Measurements from ENCODE around the gene TAF1.
"Not testable (repeated sequence)": the region's sequence is repeated elsewhere in the genome, so short reads cannot be mapped to it uniquely, and the experiment has no call there.

Gene TAF1

DNA sequence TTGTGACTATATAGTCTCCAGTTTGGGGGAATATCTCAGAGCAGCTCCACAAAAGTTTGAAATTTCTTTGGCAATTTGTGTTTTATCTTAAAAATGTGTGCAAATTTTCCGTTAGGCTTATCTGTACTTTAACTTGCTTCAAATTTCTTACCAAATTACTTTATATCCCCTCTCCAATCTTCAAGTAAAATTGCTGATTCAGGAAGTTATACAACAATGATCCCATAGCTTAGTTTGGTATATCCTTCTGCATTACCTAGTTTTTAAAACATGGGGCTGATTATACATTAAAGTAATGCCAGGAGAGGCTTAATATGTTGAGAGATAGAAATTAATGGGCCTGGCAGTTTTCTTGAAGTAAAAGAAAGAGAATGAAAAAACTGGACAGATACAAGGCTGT lies 66.6 kb downstream of the TAF1 start:
- DNase-seq (ENCODE audit: low read depth) = no peak

- DNase-seq (ENCODE audit: low read depth) = no peak
Observed at GRCh38 chrX:71438750-71439149, 72.6 kb downstream of the TAF1 start.

DNA sequence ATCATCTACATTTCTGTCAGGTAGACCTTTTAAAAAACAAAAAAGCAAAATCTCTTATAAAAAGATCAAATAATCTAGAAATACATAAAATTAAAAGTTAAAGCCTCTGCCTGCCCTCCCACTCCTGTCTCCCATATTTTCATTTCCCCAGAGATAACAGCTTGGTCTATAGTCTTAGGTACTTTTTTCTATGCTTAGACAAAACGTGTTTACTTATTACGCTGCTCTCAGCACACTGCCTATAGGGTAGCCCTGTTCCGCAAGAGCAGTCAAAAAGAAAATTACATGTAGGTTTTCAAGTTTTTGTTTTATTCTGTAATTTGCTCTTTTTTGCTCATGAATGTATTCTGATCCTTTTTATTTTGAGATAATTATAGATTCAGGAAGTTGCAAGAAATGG lies 73.3 kb downstream of the TAF1 start:
- no peak for DNase-seq (ENCODE audit: low read depth)

- no peak for DNase-seq (ENCODE audit: low read depth)
Observed at GRCh38 chrX:71439896-71440295, 73.7 kb downstream of the TAF1 start.

DNA sequence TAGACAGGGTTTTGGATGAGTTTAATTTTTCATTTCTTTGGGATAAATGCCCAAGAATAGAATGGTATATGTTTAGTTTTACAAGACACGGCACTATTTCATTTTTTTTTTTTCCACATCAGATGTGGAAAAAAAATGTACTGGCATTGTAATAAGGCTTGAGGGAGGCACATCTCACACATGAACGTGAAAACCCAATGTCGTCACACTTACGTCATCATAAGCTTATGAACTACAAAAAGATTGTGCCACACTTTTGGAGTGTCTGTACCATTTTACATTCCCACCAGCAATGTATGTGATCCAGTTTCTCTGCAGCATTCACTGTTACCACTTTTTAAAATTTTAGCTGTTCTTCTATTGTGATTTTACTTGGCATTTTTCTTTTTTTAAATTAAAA lies 74.2 kb downstream of the TAF1 start:
- DNase-seq (ENCODE audit: low read depth) = no peak

GRCh38 chrX:71441809-71442208 lies 75.7 kb downstream of the TAF1 start:
- DNase-seq (ENCODE audit: low read depth) = not testable (repeated sequence)

- no peak for DNase-seq (ENCODE audit: low read depth)
Observed at GRCh38 chrX:71450433-71451106, 84.4 kb downstream of the TAF1 start.

DNA sequence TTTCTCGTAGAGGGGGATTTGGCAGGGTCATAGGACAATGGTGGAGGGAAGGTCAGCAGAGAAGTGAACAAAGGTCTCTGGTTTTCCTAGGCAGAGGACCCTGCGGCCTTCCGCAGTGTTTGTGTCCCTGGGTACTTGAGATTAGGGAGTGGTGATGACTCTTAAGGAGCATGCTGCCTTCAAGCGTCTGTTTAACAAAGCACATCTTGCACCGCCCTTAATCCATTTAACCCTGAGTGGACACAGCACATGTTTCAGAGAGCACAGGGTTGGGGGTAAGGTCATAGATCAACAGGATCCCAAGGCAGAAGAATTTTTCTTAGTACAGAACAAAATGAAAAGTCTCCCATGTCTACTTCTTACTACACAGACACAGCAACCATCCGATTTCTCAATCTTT lies 85.4 kb downstream of the TAF1 start:
- not testable (repeated sequence) for DNase-seq (ENCODE audit: low read depth)

GRCh38 chrX:71453056-71453455 lies 86.9 kb downstream of the TAF1 start:
- no peak for DNase-seq (ENCODE audit: low read depth)

DNA sequence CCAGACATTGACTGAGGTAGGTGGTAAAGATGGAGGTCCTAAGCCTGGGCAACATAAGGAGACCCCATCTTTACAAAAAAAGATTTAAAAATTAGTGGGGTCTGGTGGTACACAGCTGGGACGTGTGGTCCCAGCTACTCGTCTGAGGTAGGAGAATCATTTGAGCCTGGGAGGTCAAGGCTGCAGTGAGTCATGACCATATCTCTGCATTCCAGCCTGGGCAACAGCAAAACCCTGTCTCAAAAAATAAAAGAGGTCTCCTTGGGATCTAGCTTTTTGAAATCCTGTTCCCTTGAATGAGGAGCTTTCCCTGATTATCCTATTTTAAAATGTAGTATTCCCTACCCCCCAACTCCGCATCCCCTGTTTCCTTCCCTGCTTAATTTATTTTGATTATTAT lies 88.1 kb downstream of the TAF1 start:
- DNase-seq (ENCODE audit: low read depth) = no peak

DNA sequence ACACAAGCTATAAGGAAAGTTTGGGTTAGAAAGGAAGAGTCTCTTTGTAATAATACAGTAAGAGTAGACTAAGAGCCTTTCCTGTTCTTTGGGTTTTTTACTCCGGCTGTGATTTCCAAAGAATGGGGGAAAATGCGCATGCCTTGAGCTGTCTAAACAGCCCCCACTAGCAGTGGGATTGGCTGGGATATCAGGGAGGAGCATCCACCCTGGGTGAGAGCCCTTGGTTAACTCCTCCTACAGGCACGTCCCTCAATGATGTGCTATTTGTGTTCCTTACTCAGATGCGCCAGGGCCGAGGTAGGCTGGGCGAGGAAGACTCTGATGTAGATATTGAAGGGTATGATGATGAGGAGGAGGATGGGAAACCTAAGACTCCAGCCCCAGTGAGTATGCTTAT lies 92.7 kb downstream of the TAF1 start:
- DNase-seq (ENCODE audit: low read depth) = no peak

DNA sequence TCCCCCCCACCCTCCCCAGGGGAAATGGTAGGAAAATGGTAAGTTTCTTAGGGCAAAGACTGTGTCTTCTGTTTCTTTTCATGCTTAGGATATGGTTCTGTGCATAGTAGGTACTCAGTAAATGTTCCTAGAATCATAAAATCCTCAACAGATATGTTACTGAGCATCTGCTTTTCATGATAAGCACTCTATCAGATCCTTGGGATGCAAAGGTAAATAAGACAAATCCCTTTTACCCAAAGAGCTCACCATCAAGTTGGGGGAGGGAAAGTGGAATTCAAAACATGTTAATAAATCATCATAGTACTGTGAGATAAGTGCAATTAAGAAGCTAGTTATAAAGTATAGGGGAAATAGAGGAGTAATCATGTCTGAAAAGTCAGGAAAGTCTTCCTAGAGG lies 98.8 kb downstream of the TAF1 start:
- no peak for DNase-seq (ENCODE audit: low read depth)

DNA sequence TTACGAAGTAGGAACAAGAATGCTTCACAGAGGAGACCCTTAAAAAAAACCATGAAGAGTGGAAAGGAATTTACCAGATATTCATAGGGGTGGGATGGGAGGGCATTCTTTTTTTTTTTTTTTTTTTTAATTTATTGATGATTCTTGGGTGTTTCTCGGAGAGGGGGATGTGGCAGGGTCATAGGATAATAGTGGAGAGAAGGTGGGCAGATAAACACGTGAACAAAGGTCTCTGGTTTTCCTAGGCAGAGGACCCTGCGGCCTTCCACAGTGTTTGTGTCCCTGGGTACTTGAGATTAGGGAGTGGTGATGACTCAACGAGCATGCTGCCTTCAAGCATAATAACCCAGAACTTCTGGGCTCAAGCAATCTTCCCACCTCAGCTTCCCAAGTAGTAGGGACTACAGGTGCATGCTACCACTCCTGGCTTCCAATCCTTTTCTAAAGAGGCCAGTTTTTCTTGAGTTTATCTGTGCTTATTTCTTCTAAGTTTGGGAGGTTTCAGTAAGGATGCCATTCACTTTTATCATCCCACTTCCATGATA lies 100.9 kb downstream of the TAF1 start:
- no peak for DNase-seq (ENCODE audit: low read depth)

GRCh38 chrX:71475785-71476540 lies 109.8 kb downstream of the TAF1 start:
- DNase-seq (ENCODE audit: low read depth) = no peak

GRCh38 chrX:71482228-71482958 lies 116.2 kb downstream of the TAF1 start:
- DNase-seq (ENCODE audit: low read depth) = no peak

DNA sequence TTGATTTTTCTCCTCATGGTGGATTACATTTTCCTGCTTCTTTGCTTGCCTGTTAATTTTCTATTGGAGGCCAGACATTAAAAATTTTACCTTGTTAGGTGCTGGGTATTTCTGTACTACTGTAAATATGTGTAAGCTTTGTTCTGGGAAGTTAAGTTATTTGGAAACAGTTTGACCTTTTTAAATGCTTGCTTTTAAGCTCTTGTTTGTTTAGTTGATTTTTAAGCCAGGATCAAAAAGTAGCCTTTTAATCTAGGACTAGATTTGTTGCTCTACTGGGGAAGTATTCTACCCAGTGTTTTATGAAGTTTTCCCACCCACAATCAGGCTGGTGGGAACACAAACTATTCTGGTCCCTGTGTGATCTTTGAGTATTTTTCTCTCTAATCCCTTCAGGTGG lies 121.7 kb downstream of the TAF1 start:
- no peak for DNase-seq (ENCODE audit: low read depth)

GRCh38 chrX:71489540-71489939 lies 123.4 kb downstream of the TAF1 start:
- DNase-seq (ENCODE audit: low read depth) = no peak

- no peak for DNase-seq (ENCODE audit: low read depth)
Observed at GRCh38 chrX:71492231-71493065, 126.3 kb downstream of the TAF1 start.

DNA sequence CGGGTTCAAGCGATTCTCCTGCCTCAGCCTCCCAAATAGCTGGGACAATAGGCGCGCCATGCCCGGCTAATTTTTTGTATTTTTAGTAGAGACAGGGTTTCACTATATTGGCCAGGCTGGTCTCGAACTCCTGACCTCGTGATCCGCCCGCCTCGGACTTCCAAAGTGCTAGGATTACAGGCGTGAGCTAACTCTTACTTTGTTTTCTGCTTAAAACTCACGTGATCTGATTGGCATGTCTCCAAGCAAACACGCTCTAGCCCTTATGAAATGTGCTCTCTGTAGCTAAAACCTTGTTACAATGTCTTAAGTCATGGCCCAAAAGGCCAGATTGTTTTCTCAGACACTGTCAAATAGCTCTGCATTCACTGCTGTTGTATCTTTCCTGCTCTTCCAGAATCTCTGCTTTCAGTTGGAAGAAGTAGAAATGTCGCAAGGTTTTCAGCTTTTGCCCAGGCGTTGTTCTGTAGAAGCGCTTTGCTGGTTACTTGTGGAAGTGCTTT lies 127.0 kb downstream of the TAF1 start:
- peak; percentile 26 for DNase-seq (ENCODE audit: low read depth)

DNA sequence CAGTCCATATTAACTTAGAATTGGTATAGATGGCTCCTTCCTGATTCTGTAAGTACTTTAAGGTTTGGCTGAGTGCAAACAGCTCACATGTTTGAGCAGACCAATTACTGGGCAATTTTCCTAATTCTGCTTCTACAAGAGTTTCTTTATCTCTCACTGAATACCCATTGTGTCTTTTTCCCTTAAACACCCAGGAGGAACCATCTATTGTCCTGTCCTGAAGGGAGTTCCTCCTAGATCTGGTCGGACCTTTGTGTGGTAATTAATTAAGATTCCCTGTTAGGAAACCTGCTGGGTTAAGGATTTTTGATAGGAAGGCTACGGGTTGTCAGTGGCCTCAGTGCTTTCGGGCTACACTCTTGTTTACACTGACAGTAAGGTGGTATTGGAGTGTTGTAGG lies 129.8 kb downstream of the TAF1 start:
- not testable (repeated sequence) for DNase-seq (ENCODE audit: low read depth)

GRCh38 chrX:71496476-71496875 lies 130.3 kb downstream of the TAF1 start:
- no peak for DNase-seq (ENCODE audit: low read depth)

DNA sequence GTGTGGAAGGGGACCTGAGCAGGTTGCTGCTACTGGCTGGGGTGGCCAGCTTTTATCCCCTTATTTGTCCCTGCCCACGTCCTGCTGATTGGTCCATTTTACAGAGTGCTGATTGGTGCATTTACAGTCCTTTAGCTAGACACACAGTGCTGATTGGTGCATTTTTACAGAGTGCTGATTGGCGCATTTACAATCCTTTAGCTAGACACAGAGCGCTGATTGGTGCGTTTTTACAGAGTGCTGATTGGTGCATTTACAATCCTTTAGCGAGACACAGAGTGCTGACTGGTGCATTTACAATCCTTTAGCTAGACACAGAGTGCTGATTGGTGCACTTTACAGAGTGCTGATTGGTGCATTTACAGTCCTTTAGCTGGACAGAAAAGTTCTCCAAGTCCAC lies 135.9 kb downstream of the TAF1 start:
- DNase-seq (ENCODE audit: low read depth) = not testable (repeated sequence)

Data from fibroblast of the conjunctiva (primary cell).